Measurements from ENCODE around the gene SMIM43. TPM values are rescaled to one million over a fixed set of nuclear protein-coding genes. Genes with fewer than 3 reads are reported as not detected.

The SMIM43 gene
- 0.37 and 0.45 TPM in 2 replicates for total RNA-seq (2021)
- percentile 24 among the genes with signal in this experiment for Bru-seq, nascent RNA
- BruChase-seq, experiment 1, labeled RNA remaining after a 2-hour chase: percentile 23 among the genes with signal in this experiment
- percentile 26 among the genes with signal in this experiment for BruChase-seq, experiment 2, labeled RNA remaining after a 6-hour chase
- long read RNA-seq: 0 reads

DNA sequence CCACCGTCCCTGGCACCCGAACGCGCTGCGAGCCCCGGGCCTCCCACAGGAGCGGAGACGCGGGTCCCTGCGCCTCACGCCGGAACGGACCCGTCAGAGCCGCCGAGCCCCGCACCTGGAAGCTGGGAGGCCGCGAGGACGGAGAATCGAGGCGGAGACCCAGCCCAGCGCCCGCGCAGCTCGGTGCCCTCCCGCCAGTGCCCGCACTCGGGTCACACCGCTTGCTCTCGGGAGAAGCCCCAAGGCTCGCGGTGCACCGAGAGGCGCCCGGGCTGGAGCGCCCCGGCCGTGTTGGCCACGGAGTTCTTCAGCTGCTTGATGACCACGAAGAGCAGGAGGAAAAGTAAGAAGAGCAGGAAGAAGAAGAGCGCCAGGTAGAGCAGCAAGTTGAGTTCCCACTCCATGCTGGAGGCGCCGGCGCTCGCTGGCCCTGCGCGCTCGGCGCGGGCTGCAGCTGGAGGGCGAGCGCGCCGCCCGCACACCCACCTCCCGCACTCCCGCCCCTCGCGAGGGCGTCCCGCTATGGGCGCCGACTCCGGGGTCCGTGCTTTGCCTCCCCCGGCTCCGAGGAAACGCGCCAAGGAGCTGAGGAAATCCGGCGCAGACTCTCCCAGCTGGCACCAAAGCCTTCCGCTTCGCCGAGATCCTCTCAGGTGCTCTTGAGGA is at the start of gene SMIM43:
Gene SMIM43, minus strand, starts transcription at position 463 of the 666 bp plus-strand sequence. Its CDS starts 59 bp downstream, at position 404.
- H3K27me3 ChIP-seq (replicated peaks; ENCODE audit: insufficient read depth, low read depth, low read length, poor library complexity): peaks cover 5% of the 10 kb centered on the region
- H3K9me3 ChIP-seq (ENCODE audit: low read depth, low read length, poor library complexity, severe bottlenecking): no peaks in the 10 kb centered on the region
- H3K4me1 ChIP-seq (ENCODE audit: insufficient read depth, low read length, poor library complexity, severe bottlenecking): no peaks in the 10 kb centered on the region
- TF ChIP-seq, protein P1, sequence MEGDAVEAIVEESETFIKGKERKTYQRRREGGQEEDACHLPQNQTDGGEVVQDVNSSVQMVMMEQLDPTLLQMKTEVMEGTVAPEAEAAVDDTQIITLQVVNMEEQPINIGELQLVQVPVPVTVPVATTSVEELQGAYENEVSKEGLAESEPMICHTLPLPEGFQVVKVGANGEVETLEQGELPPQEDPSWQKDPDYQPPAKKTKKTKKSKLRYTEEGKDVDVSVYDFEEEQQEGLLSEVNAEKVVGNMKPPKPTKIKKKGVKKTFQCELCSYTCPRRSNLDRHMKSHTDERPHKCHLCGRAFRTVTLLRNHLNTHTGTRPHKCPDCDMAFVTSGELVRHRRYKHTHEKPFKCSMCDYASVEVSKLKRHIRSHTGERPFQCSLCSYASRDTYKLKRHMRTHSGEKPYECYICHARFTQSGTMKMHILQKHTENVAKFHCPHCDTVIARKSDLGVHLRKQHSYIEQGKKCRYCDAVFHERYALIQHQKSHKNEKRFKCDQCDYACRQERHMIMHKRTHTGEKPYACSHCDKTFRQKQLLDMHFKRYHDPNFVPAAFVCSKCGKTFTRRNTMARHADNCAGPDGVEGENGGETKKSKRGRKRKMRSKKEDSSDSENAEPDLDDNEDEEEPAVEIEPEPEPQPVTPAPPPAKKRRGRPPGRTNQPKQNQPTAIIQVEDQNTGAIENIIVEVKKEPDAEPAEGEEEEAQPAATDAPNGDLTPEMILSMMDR (conservative IDR thresholded peaks at IDR 0.05; ENCODE audit: low read depth, low read length): no peak
- no peak for TF ChIP-seq EZH2 (IDR thresholded peaks at IDR 0.05; ENCODE audit: borderline replicate concordance, low read depth, low read length, poor library complexity, severe bottlenecking)
- H3K4me3 ChIP-seq (ENCODE audit: low read depth, low read length, poor library complexity, severe bottlenecking): peak within 1 kb of the TSS; percentile 57
- CTCF ChIA-PET: no interaction called here
- intact Hi-C loops (cut with micrococcal nuclease; ENCODE audit: unreplicated experiment): no loop called here
- no peaks in the 10 kb centered on the region for H3K36me3 ChIP-seq (ENCODE audit: insufficient read depth, low read length, poor library complexity, severe bottlenecking)
- POLR2A ChIA-PET (ENCODE audit: low non-redundant PET): interaction anchor here (0.5 kb wide), 1 partner anchor 36 kb away, joined by 5 read pairs; the partner anchor contains the start of gene EXOSC9
- no TSS peak for BruUV-seq (replicated peaks)
- no peak within 1 kb of the TSS for H3K27ac ChIP-seq (ENCODE audit: low read depth, low read length, poor library complexity, severe bottlenecking)
- peak; percentile 34 for DNase-seq (ENCODE audit: low spot score)

DNA sequence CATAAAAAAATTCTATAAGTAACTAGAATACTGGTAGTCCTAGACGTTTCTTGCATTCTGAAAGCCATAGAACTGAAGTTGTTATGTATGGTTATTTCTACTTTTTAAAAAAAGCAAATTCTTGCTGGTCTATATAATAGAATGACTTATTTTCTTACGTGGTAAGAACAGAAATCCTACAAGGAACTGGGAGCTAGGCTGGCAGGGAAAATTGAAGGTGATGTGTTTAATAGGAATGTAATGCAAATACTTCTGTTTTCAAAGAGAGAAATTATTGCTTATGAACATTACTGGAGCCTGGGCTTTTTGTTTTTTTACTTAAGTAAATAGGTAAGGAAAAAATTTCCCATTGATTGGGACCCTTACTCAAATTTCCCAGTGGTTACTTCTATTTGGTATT is 49.8 kb upstream of the SMIM43 start:
- intact Hi-C loops (cut with micrococcal nuclease; ENCODE audit: unreplicated experiment): no loop called here
- H3K9me3 ChIP-seq (ENCODE audit: low read depth, low read length, poor library complexity, severe bottlenecking): no peaks in the 10 kb centered on the region
- BruUV-seq (replicated peaks): no TSS peak
- H3K27ac ChIP-seq (ENCODE audit: low read depth, low read length, poor library complexity, severe bottlenecking): no peak overlapping the region
- H3K4me1 ChIP-seq (ENCODE audit: insufficient read depth, low read length, poor library complexity, severe bottlenecking): no peaks in the 10 kb centered on the region
- no peak for TF ChIP-seq EZH2 (IDR thresholded peaks at IDR 0.05; ENCODE audit: borderline replicate concordance, low read depth, low read length, poor library complexity, severe bottlenecking)
- TF ChIP-seq, protein P1 (conservative IDR thresholded peaks at IDR 0.05; ENCODE audit: low read depth, low read length): no peak
- peaks cover 97% of the 10 kb centered on the region for H3K36me3 ChIP-seq (ENCODE audit: insufficient read depth, low read length, poor library complexity, severe bottlenecking)
- no peaks in the 10 kb centered on the region for H3K27me3 ChIP-seq (replicated peaks; ENCODE audit: insufficient read depth, low read depth, low read length, poor library complexity)
- POLR2A ChIA-PET (ENCODE audit: low non-redundant PET): no interaction called here
- H3K4me3 ChIP-seq (ENCODE audit: low read depth, low read length, poor library complexity, severe bottlenecking): no peak overlapping the region
- CTCF ChIA-PET: no interaction called here
- no peak for DNase-seq (ENCODE audit: low spot score)

DNA sequence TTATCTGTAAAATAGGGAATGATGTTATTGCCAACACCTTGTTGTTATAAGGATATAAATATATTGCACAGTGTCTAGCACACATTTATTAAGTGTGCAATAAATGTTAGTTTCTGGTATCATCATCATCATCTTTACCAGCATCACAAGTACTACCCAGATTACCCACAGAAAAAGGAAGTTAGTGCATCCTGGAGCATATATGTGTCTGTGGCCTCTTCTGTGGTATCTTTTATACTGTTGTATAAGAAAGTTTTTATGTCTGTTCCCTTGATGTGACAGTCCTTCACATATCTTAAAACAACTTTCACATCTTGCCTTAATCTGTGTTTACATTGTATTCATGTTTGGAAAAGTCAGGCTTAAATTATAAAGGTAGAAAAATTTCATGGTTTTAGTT is 46.2 kb upstream of the SMIM43 start:
- Histone ChIP-seq H3K27ac (ENCODE audit: low read depth, low read length, poor library complexity, severe bottlenecking) (no peak overlapping the region), H3K4me1 (ENCODE audit: insufficient read depth, low read length, poor library complexity, severe bottlenecking) (no peaks in the 10 kb centered on the region), H3K9me3 (ENCODE audit: low read depth, low read length, poor library complexity, severe bottlenecking) (no peaks in the 10 kb centered on the region), H3K36me3 (ENCODE audit: insufficient read depth, low read length, poor library complexity, severe bottlenecking) (peaks cover 91% of the 10 kb centered on the region), H3K4me3 (ENCODE audit: low read depth, low read length, poor library complexity, severe bottlenecking) (no peak overlapping the region), H3K27me3 (replicated peaks; ENCODE audit: insufficient read depth, low read depth, low read length, poor library complexity) (no peaks in the 10 kb centered on the region)
- BruUV-seq (replicated peaks): no TSS peak
- intact Hi-C loops (cut with micrococcal nuclease; ENCODE audit: unreplicated experiment): no loop called here
- CTCF ChIA-PET: no interaction called here
- POLR2A ChIA-PET (ENCODE audit: low non-redundant PET): no interaction called here
- TF ChIP-seq, protein P1 (conservative IDR thresholded peaks at IDR 0.05; ENCODE audit: low read depth, low read length): no peak
- TF ChIP-seq EZH2 (IDR thresholded peaks at IDR 0.05; ENCODE audit: borderline replicate concordance, low read depth, low read length, poor library complexity, severe bottlenecking): no peak
- no peak for DNase-seq (ENCODE audit: low spot score)

All from A673 (cell line).